Fibroblast of skin of right quadriceps (primary cell): ENCODE measurements around the gene ADAMTSL5.
A peak's percentile ranks its signal among the peaks of the same experiment; 100 is the strongest.
"Not testable (repeated sequence)": the region's sequence is repeated elsewhere in the genome, so short reads cannot be mapped to it uniquely, and the experiment has no call there.

Source experiments
- DNase-seq: peaks from one replicate; pipeline ENCODE4 v3.0.0-alpha.2; 2013

Gene ADAMTSL5

GRCh38 chr19:1528596-1529429 lies 16.0 kb upstream of the ADAMTSL5 start:
- DNase-seq: no peak

DNA sequence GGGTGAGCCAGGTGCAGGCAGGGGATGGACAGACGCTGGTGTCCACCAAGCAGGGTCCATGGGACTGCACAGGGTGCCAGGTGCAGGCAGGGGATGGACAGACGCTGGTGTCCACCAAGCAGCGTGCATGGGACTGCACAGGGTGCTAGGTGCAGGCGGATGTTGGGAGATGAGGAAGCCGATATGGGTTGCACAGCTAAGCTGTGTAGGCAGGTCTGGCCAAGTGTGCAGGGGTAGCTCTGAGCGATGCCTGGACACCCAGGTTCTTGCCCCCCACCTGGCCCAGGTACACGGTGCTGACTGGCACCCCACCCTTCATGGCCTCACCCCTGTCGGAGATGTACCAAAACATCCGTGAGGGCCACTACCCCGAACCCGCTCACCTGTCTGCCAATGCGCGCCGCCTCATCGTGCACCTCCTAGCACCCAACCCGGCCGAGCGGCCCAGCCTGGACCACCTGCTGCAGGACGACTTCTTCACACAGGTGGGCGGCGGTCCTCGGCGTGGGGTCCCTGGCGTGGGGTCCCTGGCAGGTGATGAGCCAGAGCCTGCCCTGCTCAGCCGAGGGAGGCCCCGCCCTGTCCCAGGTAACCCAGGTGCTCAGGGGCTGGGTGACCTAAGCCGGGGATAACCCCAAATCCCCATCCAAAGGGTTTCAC lies 15.0 kb upstream of the ADAMTSL5 start:
- no peak for DNase-seq

DNA sequence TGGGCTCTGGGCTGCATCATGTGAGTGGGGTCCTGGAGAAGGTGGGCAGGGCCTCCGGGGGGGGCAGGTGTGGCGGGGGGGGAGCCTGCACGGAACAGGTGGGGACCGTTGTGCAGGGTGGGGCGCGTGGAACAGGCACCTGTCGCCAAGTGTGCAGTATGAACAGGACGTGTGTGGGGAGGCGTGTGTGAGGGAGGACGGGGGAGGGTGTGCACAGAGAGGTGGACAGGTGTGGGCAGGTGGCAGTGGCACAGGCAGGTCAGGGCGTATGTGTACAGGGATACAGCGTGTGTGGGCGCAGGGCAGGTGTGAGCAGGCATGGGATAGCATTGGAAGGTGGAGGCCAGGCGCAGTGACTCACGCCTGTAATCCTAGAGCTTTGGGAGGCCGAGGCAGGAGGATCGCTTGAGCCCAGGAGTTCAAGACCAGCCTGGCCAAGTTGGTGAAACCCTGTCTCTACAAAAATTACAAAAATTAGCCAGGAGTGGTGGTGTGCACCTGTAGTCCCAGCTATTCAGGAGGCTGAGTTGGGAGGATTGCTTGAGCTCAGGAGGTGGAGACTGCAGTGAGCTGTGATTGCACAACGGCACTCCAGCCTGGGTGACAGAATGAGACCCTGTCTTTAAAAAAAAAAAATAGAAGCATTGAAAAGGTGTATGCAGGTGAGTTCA lies 14.3 kb upstream of the ADAMTSL5 start:
- DNase-seq: no peak

DNA sequence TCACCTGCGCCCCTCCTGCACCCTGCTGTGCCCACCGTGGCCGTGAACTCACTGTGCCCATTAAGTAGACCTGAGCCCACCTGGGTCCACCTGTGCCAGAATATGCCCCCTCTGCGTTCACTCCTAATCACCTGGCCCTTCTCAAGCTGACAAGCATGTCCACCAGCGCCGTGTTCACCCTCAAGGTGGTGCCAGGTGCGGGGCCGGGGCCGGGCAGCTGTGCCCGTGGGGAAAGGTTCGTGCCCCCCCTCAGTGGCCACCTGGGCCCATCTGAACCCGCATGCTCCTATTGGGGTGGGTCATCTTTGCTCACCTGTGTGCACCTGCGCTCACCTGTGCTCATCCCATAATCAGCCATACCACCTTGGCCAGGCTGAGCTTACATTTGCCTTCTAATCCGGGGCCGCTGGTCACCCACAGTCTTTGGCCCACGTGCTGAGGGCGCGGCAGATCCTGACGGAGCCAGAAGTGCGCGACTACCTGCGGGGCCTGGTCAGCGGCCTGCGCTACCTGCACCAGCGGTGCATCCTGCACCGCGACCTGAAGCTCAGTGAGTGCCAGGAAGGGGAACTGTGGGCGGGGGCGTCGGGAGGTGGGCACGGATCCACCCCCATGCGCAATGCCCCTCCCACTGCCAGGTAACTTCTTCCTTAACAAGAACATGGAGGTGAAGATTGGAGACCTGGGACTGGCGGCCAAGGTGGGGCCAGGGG lies 13.4 kb upstream of the ADAMTSL5 start:
- no peak for DNase-seq

DNA sequence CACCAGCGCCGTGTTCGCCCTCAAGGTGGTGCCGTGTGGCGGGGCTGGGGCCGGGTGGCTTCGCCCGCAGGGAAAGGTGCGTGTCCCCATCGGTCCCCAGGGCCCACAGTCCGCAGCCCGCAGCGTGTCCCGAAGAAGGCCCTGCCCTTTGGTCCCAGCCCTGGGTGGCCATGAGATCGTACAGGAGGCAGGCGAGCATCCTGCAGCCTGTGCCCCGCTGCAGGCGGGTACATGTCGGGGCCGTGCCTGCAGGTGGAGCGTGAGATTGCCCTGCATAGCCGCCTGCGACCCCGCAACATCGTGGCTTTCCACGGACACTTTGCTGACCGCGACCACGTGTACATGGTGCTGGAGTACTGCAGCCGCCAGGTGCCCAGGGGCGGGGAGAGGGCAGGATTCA lies 12.5 kb upstream of the ADAMTSL5 start:
- no peak for DNase-seq

- DNase-seq: no peak
Measured at GRCh38 chr19:1524972-1525325, 12.1 kb upstream of the ADAMTSL5 start.

DNA sequence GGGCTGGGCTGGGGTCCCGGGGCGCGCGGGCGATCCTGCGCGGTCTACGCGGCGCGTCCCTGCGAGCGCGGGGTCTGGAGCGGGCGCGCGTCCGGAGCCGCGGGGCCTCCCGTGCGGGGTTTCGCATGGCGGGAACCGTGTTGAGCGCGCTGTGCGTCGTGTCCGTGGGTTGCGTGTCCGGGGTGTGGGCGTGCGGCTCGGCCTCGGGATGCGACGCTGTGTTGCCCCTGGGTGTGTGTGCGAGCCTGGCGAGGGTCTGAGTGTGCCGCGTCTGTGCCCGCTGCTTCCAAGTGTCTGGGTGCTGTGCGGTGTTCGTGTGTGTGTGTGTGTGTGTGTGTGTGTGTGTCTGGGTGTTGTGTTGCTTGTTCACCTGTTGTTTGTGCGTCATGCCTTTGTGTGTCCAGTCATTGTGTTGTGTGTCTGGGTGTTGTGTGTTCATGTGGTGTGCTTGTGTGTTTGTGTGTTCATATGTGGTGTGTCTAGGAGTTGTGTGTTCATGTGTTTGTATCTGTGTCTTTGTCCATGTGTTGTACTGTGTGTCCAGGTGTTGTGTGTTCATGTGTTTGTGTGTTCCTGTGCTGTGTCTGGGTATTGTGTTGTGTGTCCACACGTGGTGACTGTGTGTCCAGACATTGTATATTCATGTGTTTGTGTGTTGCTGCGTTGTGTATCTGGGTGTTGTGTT lies 11.6 kb upstream of the ADAMTSL5 start:
- DNase-seq: no peak

DNA sequence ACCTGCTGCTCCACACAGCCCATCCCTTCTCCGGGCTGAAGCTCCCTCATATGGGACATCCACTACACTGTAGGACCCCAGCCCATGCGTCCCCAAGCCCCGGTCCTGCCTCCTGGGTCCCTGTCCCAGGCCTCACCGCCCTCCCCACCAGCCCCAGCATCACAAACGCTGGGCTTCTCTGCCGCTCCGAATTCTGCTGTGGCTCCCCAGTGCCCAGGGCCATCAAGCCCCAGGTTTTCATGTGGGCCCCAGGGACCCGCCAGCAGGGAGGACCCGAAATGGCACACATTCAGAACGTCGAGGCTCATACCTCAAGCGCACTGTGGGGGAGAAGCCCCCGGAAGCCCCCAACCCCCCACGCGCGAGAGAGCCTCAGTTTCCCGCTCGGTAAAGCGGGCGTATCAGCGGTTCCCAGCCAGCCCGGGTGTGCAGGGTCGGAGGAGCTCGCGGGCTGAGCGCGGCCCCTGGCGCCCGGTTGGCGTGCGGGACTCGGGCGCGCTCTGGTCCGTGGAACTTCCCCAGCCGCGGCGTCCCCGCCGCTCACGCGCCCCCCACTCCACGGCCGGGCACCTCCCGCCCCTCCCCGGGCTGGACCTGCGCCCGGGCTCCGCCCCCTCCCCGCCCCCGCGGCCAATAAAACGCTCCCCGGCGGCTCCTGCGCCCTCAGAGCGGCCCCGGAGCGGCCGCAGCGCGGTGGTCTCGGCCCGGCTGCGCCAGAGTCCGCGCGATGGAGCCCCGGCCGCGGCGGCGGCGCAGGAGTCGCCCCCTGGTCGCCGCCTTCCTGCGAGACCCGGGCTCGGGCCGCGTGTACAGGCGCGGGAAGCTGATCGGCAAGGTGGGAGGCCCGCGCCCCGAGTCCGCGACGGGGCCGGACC lies 10.8 kb upstream of the ADAMTSL5 start, which contains the start of gene PLK5:
TSS of gene PLK5 (plus strand) at position 666 of the 875 bp plus-strand sequence. CDS start 2,920 bp downstream, outside the sequence.
- no peak for DNase-seq

- DNase-seq: no peak
Measured at GRCh38 chr19:1522838-1523237, 10.0 kb upstream of the ADAMTSL5 start.

GRCh38 chr19:1522061-1522460 lies 9.2 kb upstream of the ADAMTSL5 start:
- no peak for DNase-seq

DNA sequence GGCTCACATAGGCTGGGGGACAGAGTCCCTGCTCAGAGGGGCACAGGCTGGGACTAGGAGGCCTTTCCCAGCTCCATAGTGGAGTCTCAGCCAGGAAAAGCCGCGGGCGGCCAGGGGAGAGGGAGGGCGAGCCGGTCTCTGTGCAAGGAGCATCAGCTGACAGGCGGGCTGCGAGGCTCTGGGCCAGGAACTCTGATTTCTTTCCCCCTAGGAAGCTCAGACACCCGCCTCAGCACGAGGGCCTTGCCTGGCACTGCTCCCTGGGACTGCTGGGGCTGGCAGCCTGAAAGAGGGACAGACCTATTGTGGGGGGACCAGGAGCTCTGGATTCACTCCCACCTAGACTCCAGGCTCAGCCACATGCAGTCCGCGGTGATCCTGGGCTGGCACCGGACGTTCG lies 8.8 kb upstream of the ADAMTSL5 start:
- no peak for DNase-seq

GRCh38 chr19:1520203-1520780 lies 7.5 kb upstream of the ADAMTSL5 start:
- DNase-seq: no peak

- DNase-seq: not testable (repeated sequence)
Measured at GRCh38 chr19:1519802-1520201, 7.0 kb upstream of the ADAMTSL5 start.

GRCh38 chr19:1518471-1518870 lies 5.7 kb upstream of the ADAMTSL5 start:
- no peak for DNase-seq

- no peak for DNase-seq
Measured at GRCh38 chr19:1516395-1516753, 3.6 kb upstream of the ADAMTSL5 start.

GRCh38 chr19:1514986-1515721 lies 2.3 kb upstream of the ADAMTSL5 start:
- no peak for DNase-seq

DNA sequence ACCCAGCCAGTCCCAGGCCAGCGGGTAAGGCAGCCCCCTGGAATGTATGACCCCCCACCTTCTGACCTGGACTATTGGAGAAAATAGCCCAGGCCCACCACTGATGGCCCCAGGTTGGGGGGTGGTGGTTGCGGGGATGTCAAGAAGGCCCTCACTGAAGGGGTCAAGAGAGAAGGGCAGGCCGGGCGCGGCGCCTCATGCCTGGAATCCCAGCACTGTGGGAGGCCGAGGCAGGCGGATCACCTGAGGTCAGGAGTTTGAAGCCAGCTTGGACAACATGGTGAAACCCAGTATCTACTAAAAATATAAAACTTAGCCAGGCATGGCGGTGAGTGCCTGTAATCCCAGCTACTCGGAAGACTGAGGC lies 1.5 kb upstream of the ADAMTSL5 start:
- DNase-seq: no peak

- peak; percentile 53 for DNase-seq
Measured at GRCh38 chr19:1513499-1514294, 878 bp upstream of the ADAMTSL5 start.
